ENCODE results near the gene PDZD2. TPM values are rescaled to one million over a fixed set of nuclear protein-coding genes. Genes with fewer than 3 reads are reported as not detected.

The PDZD2 gene
- total RNA-seq, 1 experiment from 2014 or later: 0.37 TPM

GRCh38 chr5:32017692-32018367 lies 378.9 kb downstream of the PDZD2 start:
- intact Hi-C loops (cut with micrococcal nuclease): loop anchor here (5.0 kb wide), 1 partner anchor 711 kb away; no protein-coding TSS in a partner anchor
- Histone ChIP-seq H3K36me3 (ENCODE audit: control insufficient read depth in 1 of 2, insufficient read depth in 2 of 2, low read length in 2 of 2) (no peaks in the 10 kb centered on the region), H2AFZ (ENCODE audit: low read depth, low read length, poor library complexity, severe bottlenecking) (no peak overlapping the region), H3K27ac (ENCODE audit: low read depth, low read length) (no peak overlapping the region), H3K4me1 (ENCODE audit: control insufficient read depth in 1 of 2, insufficient read depth in 2 of 2, low read length in 2 of 2) (no peaks in the 10 kb centered on the region), H4K20me1 (ENCODE audit: insufficient read depth) (no peaks in the 10 kb centered on the region), H3K9ac (ENCODE audit: low read length) (no peak overlapping the region), H3K27me3 (ENCODE audit: insufficient read depth, low read length) (no peaks in the 10 kb centered on the region), H3K4me2 (ENCODE audit: low read length) (no peak overlapping the region), H3K79me2 (ENCODE audit: insufficient read depth, low read length) (no peaks in the 10 kb centered on the region), H3K9me3 (ENCODE audit: control insufficient read depth in 1 of 2, insufficient read depth in 1 of 2, low read depth in 1 of 2, low read length in 2 of 2) (no peaks in the 10 kb centered on the region), H3K4me3 (replicated peaks in 1 of 2; ENCODE audit: low read depth in 1 of 2, low read length in 2 of 2) (no peak overlapping the region), H3K9me2 (ENCODE audit: insufficient read depth) (no peaks in the 10 kb centered on the region)
- no peak for DNase-seq (ENCODE audit: low read depth, low spot score)
- ATAC-seq: no peak
- BruUV-seq (replicated peaks): no TSS peak
- POLR2A ChIA-PET: no interaction called here
- TF ChIP-seq POLR2AphosphoS5 (IDR thresholded peaks at IDR 0.05; ENCODE audit: low read depth, low read length): no peak
- no peak for TF ChIP-seq CEBPB (IDR thresholded peaks at IDR 0.05; ENCODE audit: low read depth)
- TF ChIP-seq YY1 (IDR thresholded peaks at IDR 0.05; ENCODE audit: extremely low read depth, insufficient replicate concordance, low read depth, low read length): no peak
- TF ChIP-seq ZNF274 (IDR thresholded peaks at IDR 0.05; ENCODE audit: low read depth, low read length): no peak
- no peak for TF ChIP-seq ZFX (IDR thresholded peaks at IDR 0.05)
- TF ChIP-seq CTCF (IDR thresholded peaks at IDR 0.05 in 2 of 3, conservative IDR thresholded peaks at IDR 0.05 in 1 of 3; ENCODE audit: borderline replicate concordance in 1 of 3, insufficient read depth in 1 of 3, low read depth in 2 of 3, low read length in 2 of 3): no peak
- no peak for TF ChIP-seq MAX (IDR thresholded peaks at IDR 0.05)
- no peak for TF ChIP-seq RAD21 (IDR thresholded peaks at IDR 0.05; ENCODE audit: low read depth)
- no peak for TF ChIP-seq ATF3 (IDR thresholded peaks at IDR 0.05)
- TF ChIP-seq JUND (IDR thresholded peaks at IDR 0.05): no peak
- TF ChIP-seq EGR1 (IDR thresholded peaks at IDR 0.05; ENCODE audit: low read depth): no peak
- no peak for TF ChIP-seq EZH2 (IDR thresholded peaks at IDR 0.05)
- CTCF ChIA-PET: no interaction called here
- RAD21 ChIA-PET (ENCODE audit: low non-redundant PET in 1 of 2, low total read pairs in 2 of 2, uncharacterized antibody in 2 of 2, unreplicated experiment in 2 of 2): no interaction called here
